ENCODE results near the gene TMEM270.
"Not testable (repeated sequence)": the region's sequence is repeated elsewhere in the genome, so short reads cannot be mapped to it uniquely, and the experiment has no call there.

TMEM270 gene

DNA sequence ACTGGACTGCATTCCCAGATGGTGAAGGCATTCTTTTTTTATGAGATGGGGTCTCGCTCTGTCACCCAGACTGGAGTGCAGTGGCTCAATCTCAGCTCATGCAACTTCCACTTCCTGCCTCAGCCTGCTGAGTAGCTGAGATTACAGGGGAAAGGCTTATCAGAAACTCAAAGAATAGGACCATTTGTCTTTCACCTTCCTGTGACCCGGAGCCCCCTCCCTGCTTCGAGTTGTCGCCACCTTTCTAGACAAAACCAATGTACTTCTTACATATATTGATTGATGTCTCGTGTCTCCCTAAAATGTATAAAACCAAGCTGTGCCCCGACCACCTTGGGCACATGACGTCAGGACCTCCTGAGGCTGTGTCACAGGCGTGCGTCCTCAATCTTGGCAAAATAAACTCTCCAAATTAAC lies 16.8 kb upstream of the TMEM270 start:
- WGBS, 2 experiments (ENCODE audit: insufficient coverage in 2 of 2), result 86 to 93% methylated on average over 3 to 4 of the region's 9 CpGs
- peaks cover 4% of the 10 kb centered on the region for H3K9me3 ChIP-seq (ENCODE audit: control insufficient read depth, low read length)
- H3K4me1 ChIP-seq (ENCODE audit: control insufficient read depth, insufficient read depth, low read length, poor library complexity, severe bottlenecking), result peaks cover 28% of the 10 kb centered on the region
- H3K36me3 ChIP-seq (ENCODE audit: control insufficient read depth, insufficient read depth, low read length), result no peaks in the 10 kb centered on the region
- H3K27ac ChIP-seq (ENCODE audit: low read depth, low read length, severe bottlenecking), result peak overlapping the region; percentile 47
- no peak overlapping the region for H3K4me3 ChIP-seq (ENCODE audit: extremely low read depth, insufficient read depth, low read length, poor library complexity, severe bottlenecking)

- no peak overlapping the region for H3K27ac ChIP-seq (ENCODE audit: low read depth, low read length, severe bottlenecking)
Observed at GRCh38 chr7:73844848-73845460, 16.0 kb upstream of the TMEM270 start.

DNA sequence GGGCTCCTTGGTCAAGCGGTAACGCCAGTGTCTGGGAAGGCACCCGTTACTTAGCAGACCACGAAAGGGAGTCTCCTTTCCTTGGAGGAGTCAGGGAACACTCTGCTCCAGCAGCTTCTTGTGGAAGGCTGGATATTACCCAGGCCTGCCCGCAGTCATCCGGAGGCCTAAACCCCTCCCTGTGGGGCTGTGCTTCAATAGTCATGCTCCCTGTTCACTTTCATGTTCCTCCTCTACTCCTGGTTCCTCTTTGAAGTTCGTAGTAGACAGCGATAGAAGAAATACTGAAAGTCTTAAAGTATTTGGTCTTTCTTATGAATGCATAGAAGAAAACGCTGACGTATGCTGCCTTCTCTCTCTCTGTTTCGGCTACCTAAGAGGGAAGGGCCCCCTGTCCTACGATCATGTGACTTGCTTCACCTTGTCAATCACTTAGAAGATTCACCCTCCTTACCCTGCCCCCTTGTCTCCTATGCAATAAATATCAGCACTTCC lies 15.2 kb upstream of the TMEM270 start:
- H3K27ac ChIP-seq (ENCODE audit: low read depth, low read length, severe bottlenecking); H3K4me3 ChIP-seq (ENCODE audit: extremely low read depth, insufficient read depth, low read length, poor library complexity, severe bottlenecking); H3K9me3 ChIP-seq (ENCODE audit: control insufficient read depth, low read length); H3K36me3 ChIP-seq (ENCODE audit: control insufficient read depth, insufficient read depth, low read length): not testable (repeated sequence)
- WGBS, 2 experiments (ENCODE audit: insufficient coverage in 2 of 2), result 85% methylated on average over 9 of the region's 12 CpGs
- H3K4me1 ChIP-seq (ENCODE audit: control insufficient read depth, insufficient read depth, low read length, poor library complexity, severe bottlenecking), result peaks cover 35% of the 10 kb centered on the region

More at GRCh38 chr7:73844848-73845460, 16.0 kb upstream of the TMEM270 start:
- H3K4me1 ChIP-seq (ENCODE audit: control insufficient read depth, insufficient read depth, low read length, poor library complexity, severe bottlenecking), result peaks cover 28% of the 10 kb centered on the region
- peaks cover 4% of the 10 kb centered on the region for H3K9me3 ChIP-seq (ENCODE audit: control insufficient read depth, low read length)
- H3K4me3 ChIP-seq (ENCODE audit: extremely low read depth, insufficient read depth, low read length, poor library complexity, severe bottlenecking), result no peak overlapping the region
- H3K36me3 ChIP-seq (ENCODE audit: control insufficient read depth, insufficient read depth, low read length), result no peaks in the 10 kb centered on the region
- WGBS, 2 experiments (ENCODE audit: insufficient coverage in 2 of 2), result 88 to 91% methylated on average over 7 to 9 of the region's 13 CpGs

GRCh38 chr7:73847941-73848723 lies 12.8 kb upstream of the TMEM270 start:
- no peaks in the 10 kb centered on the region for H3K36me3 ChIP-seq (ENCODE audit: control insufficient read depth, insufficient read depth, low read length)
- WGBS, 2 experiments (ENCODE audit: insufficient coverage in 2 of 2), result 92 to 100% methylated on average over 1 to 2 of the region's 10 CpGs
- no peak overlapping the region for H3K4me3 ChIP-seq (ENCODE audit: extremely low read depth, insufficient read depth, low read length, poor library complexity, severe bottlenecking)
- no peak overlapping the region for H3K27ac ChIP-seq (ENCODE audit: low read depth, low read length, severe bottlenecking)
- H3K9me3 ChIP-seq (ENCODE audit: control insufficient read depth, low read length), result peaks cover 4% of the 10 kb centered on the region
- H3K4me1 ChIP-seq (ENCODE audit: control insufficient read depth, insufficient read depth, low read length, poor library complexity, severe bottlenecking), result peaks cover 41% of the 10 kb centered on the region

GRCh38 chr7:73850781-73851207 lies 10.2 kb upstream of the TMEM270 start:
- no peaks in the 10 kb centered on the region for H3K36me3 ChIP-seq (ENCODE audit: control insufficient read depth, insufficient read depth, low read length)
- peaks cover 4% of the 10 kb centered on the region for H3K9me3 ChIP-seq (ENCODE audit: control insufficient read depth, low read length)
- H3K27ac ChIP-seq (ENCODE audit: low read depth, low read length, severe bottlenecking), result peak overlapping the region; percentile 92
- H3K4me1 ChIP-seq (ENCODE audit: control insufficient read depth, insufficient read depth, low read length, poor library complexity, severe bottlenecking), result peaks cover 25% of the 10 kb centered on the region
- H3K4me3 ChIP-seq (ENCODE audit: extremely low read depth, insufficient read depth, low read length, poor library complexity, severe bottlenecking), result no peak overlapping the region
- WGBS, 2 experiments (ENCODE audit: insufficient coverage in 2 of 2), result 75 to 88% methylated on average over 1 of the region's 4 CpGs

DNA sequence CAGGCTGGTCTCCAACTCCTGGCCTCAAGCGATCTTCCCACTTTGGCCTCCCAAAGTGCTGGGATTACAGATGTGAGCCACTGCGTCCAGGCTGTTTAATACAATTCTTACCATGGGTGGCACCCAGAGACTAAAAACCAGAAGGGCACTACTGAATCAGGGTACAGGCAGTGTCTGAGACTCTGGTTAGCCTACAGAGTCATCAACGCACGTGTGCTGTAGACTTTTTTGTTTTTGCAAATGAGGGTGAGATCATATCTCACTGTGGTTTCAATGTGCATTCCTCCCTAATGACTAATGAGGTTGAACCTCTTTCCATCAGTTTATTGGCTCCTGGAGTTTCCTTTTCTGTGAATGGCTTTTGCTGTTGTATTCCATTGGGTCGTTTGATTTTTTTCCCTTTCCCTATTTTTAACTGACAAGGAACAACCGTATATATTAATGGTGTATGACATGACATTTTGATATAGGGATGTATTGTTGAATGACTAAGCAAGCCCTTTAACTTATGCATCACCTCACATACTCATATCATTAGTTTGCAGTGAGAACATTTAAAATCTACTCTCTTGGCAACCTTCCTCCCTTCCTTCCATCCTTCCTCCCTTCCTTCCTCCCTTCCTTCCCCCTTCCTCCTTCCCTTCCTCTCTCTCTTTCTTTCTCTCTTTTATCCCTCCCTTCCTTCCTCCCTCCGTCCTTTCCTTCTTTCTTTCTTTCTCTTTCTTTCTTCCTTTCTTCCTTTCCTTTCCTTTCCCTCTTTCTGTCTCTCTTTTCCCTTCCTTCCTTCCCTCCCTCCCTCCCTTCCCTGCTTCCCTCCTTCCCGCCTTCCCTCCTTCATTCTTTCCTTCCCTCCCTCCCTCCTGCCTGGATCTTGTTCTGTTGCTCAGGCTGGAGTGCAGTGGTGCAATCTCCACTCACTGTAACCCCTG lies 9.3 kb upstream of the TMEM270 start:
- H3K4me3 ChIP-seq (ENCODE audit: extremely low read depth, insufficient read depth, low read length, poor library complexity, severe bottlenecking), result no peak overlapping the region
- WGBS, 2 experiments (ENCODE audit: insufficient coverage in 2 of 2), result 57 to 75% methylated on average over 5 of the region's 8 CpGs
- peaks cover 25% of the 10 kb centered on the region for H3K4me1 ChIP-seq (ENCODE audit: control insufficient read depth, insufficient read depth, low read length, poor library complexity, severe bottlenecking)
- peaks cover 4% of the 10 kb centered on the region for H3K9me3 ChIP-seq (ENCODE audit: control insufficient read depth, low read length)
- no peaks in the 10 kb centered on the region for H3K36me3 ChIP-seq (ENCODE audit: control insufficient read depth, insufficient read depth, low read length)
- peak overlapping the region; percentile 92 for H3K27ac ChIP-seq (ENCODE audit: low read depth, low read length, severe bottlenecking)

DNA sequence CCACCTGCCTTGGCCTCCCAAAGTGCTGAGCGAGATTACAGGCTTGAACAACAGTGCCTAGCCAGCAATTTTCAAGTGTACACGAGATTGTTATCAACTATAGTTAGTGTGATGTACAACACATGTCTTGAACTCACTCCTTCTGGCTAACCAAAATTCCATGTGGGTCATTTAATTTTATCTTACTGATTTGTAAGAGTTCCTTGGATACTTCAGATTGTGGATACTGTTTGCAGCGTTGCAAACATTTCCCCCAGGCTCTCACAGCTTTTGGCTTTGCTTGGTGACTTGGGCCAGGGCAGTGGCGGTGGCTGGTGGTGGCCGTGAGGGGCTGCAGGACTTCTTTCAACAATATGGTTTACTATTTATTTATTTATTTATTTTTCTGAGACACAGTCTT lies 8.5 kb upstream of the TMEM270 start:
- Histone ChIP-seq H3K9me3 (ENCODE audit: control insufficient read depth, low read length) (peaks cover 4% of the 10 kb centered on the region), H3K36me3 (ENCODE audit: control insufficient read depth, insufficient read depth, low read length) (no peaks in the 10 kb centered on the region), H3K4me3 (ENCODE audit: extremely low read depth, insufficient read depth, low read length, poor library complexity, severe bottlenecking) (no peak overlapping the region), H3K4me1 (ENCODE audit: control insufficient read depth, insufficient read depth, low read length, poor library complexity, severe bottlenecking) (peaks cover 25% of the 10 kb centered on the region), H3K27ac (ENCODE audit: low read depth, low read length, severe bottlenecking) (no peak overlapping the region)
- 93 to 100% methylated on average over 1 to 2 of the region's 5 CpGs for WGBS, 2 experiments (ENCODE audit: insufficient coverage in 2 of 2)

- H3K4me3 ChIP-seq (ENCODE audit: extremely low read depth, insufficient read depth, low read length, poor library complexity, severe bottlenecking), result no peak overlapping the region
- H3K4me1 ChIP-seq (ENCODE audit: control insufficient read depth, insufficient read depth, low read length, poor library complexity, severe bottlenecking), result peaks cover 9% of the 10 kb centered on the region
- H3K27ac ChIP-seq (ENCODE audit: low read depth, low read length, severe bottlenecking), result no peak overlapping the region
- no peaks in the 10 kb centered on the region for H3K36me3 ChIP-seq (ENCODE audit: control insufficient read depth, insufficient read depth, low read length)
- H3K9me3 ChIP-seq (ENCODE audit: control insufficient read depth, low read length), result peaks cover 5% of the 10 kb centered on the region
- 48 to 65% methylated on average over 2 of the region's 3 CpGs for WGBS, 2 experiments (ENCODE audit: insufficient coverage in 2 of 2)
Observed at GRCh38 chr7:73856941-73857340, 4.0 kb upstream of the TMEM270 start.

GRCh38 chr7:73858807-73859206 lies 2.2 kb upstream of the TMEM270 start:
- WGBS, 2 experiments (ENCODE audit: insufficient coverage in 2 of 2), result 89 to 100% methylated on average over 2 of the region's 2 CpGs
- Histone ChIP-seq H3K4me1 (ENCODE audit: control insufficient read depth, insufficient read depth, low read length, poor library complexity, severe bottlenecking) (no peaks in the 10 kb centered on the region), H3K9me3 (ENCODE audit: control insufficient read depth, low read length) (peaks cover 5% of the 10 kb centered on the region), H3K27ac (ENCODE audit: low read depth, low read length, severe bottlenecking) (no peak overlapping the region), H3K36me3 (ENCODE audit: control insufficient read depth, insufficient read depth, low read length) (no peaks in the 10 kb centered on the region), H3K4me3 (ENCODE audit: extremely low read depth, insufficient read depth, low read length, poor library complexity, severe bottlenecking) (no peak overlapping the region)

- H3K9me3 ChIP-seq (ENCODE audit: control insufficient read depth, low read length), result peaks cover 5% of the 10 kb centered on the region
- no peaks in the 10 kb centered on the region for H3K4me1 ChIP-seq (ENCODE audit: control insufficient read depth, insufficient read depth, low read length, poor library complexity, severe bottlenecking)
- 92 to 93% methylated on average over 7 to 8 of the region's 12 CpGs for WGBS, 2 experiments (ENCODE audit: insufficient coverage in 2 of 2)
- H3K27ac ChIP-seq (ENCODE audit: low read depth, low read length, severe bottlenecking), result no peak overlapping the region
- H3K4me3 ChIP-seq (ENCODE audit: extremely low read depth, insufficient read depth, low read length, poor library complexity, severe bottlenecking), result no peak overlapping the region
- H3K36me3 ChIP-seq (ENCODE audit: control insufficient read depth, insufficient read depth, low read length), result no peaks in the 10 kb centered on the region
Observed at GRCh38 chr7:73861305-73861704, 346 bp downstream of the TMEM270 start.

Data from mesodermal cell (in vitro differentiated cells).